CD4-positive, alpha-beta T cell (primary cell): Measurements from ENCODE around the gene TBC1D16. TPM values are rescaled to one million over a fixed set of nuclear protein-coding genes. Genes with fewer than 3 reads are reported as not detected.

Experiments
- ATAC-seq: fragments of 200-7000 bp; cut with Tn5 transposase; one replicate; pipeline ENCODE4 v1.10.0; 2022; ENCODE audit warnings: mild to moderate bottlenecking; ENCODE audit not compliant: poor library complexity
- CTCF ChIA-PET: fragments of 350-600 bp; sonication (Branson Sonifier 250); formaldehyde crosslinking; loops from one replicate; lab custom pipeline; 2021; ENCODE audit warnings: antibody characterized with exemption, inconsistent platforms; lab: Charles Lee
- POLR2A ChIA-PET: fragments of 350-600 bp; sonication (Branson Sonifier 250); formaldehyde crosslinking; loops from one replicate; lab custom pipeline; 2021; ENCODE audit warnings: antibody characterized with exemption, inconsistent platforms; lab: Charles Lee
- DNase-seq, 14 experiments: peaks; one replicate each; pipeline ENCODE4 v3.0.0-alpha.2; 2013 to 2020; ENCODE audit warnings: mixed read lengths in 2 of 14
- H3K27ac ChIP-seq, 2 donors: one replicate each; pipeline versions ENCODE4 v1.5.1 to v1.7.0; 2013; ENCODE audit warnings: low read length in 2 of 2, low read depth in 1 of 2, mild to moderate bottlenecking in 1 of 2
- H3K27me3 ChIP-seq, 2 experiments: 1 replicate in 1 of 2; 2 replicates in 1 of 2; pipeline versions ENCODE4 v1.6.1 to v1.7.0; 2013; ENCODE audit warnings: low read length in 2 of 2, control low read depth in 1 of 2, mild to moderate bottlenecking in 1 of 2, moderate library complexity in 1 of 2; ENCODE audit not compliant: insufficient read depth in 2 of 2, control insufficient read depth in 1 of 2
- H3K36me3 ChIP-seq: one replicate; pipeline ENCODE4 v1.6.1; 2013; ENCODE audit warnings: low read length, control low read depth; ENCODE audit not compliant: insufficient read depth
- H3K4me1 ChIP-seq: one replicate; pipeline ENCODE4 v1.6.1; 2013; ENCODE audit warnings: low read length, control low read depth; ENCODE audit not compliant: insufficient read depth
- H3K4me3 ChIP-seq: one replicate; pipeline ENCODE4 v1.5.1; 2013; ENCODE audit warnings: mild to moderate bottlenecking, low read length, moderate library complexity
- H3K9me3 ChIP-seq, 2 experiments: 1 replicate in 1 of 2; 2 replicates in 1 of 2; pipeline versions ENCODE4 v1.6.1 to v1.7.0; 2013; ENCODE audit warnings: low read length in 2 of 2, mild to moderate bottlenecking in 2 of 2, control low read depth in 1 of 2, moderate library complexity in 1 of 2; ENCODE audit not compliant: control insufficient read depth in 1 of 2, insufficient read depth in 1 of 2
- H3K27ac Mint-ChIP-seq: one replicate; pipeline ENCODE4 v1.8.0; 2020; ENCODE audit warnings: mixed read lengths
- H3K27me3 Mint-ChIP-seq: one replicate; pipeline ENCODE4 v1.8.0; 2021; ENCODE audit warnings: mixed read lengths
- H3K36me3 Mint-ChIP-seq: one replicate; pipeline ENCODE4 v1.8.0; 2021; ENCODE audit warnings: low read depth, mixed read lengths
- H3K4me1 Mint-ChIP-seq: one replicate; pipeline ENCODE4 v1.8.0; 2021; ENCODE audit warnings: low read depth, mixed read lengths
- H3K4me3 Mint-ChIP-seq: one replicate; pipeline ENCODE4 v1.8.0; 2020; ENCODE audit warnings: mild to moderate bottlenecking, mixed read lengths
- H3K9me3 Mint-ChIP-seq: one replicate; pipeline ENCODE4 v1.8.0; 2020; ENCODE audit warnings: mixed read lengths
- intact Hi-C, 2 experiments: fragments of 100-400 bp; cut with DNase I in 1 of 2; cut with micrococcal nuclease in 1 of 2; formaldehyde crosslinking; loops; one replicate each; pipeline versions ENCODE4 v1.15.1 to v1.9.0; 2023 to 2025; cut with DNase I, micrococcal nuclease
- total RNA-seq, 174 experiments: library from RNA in 2 of 174; stranded (reverse) in 2 of 174; gene quantifications; one replicate each; pipeline ENCODE4 v1.2.3 and lab custom pipeline; 2021 to 2026
- TF ChIP-seq, protein P1 (sequence below): fragments of 200-600 bp; IDR thresholded peaks from one replicate; pipeline ENCODE4 v1.8.0; 2022; ENCODE audit warnings: antibody characterized with exemption, mild to moderate bottlenecking

TBC1D16 gene
- total RNA-seq, 2 experiments from 2014 or later: 1.9 to 2.5 TPM

DNA sequence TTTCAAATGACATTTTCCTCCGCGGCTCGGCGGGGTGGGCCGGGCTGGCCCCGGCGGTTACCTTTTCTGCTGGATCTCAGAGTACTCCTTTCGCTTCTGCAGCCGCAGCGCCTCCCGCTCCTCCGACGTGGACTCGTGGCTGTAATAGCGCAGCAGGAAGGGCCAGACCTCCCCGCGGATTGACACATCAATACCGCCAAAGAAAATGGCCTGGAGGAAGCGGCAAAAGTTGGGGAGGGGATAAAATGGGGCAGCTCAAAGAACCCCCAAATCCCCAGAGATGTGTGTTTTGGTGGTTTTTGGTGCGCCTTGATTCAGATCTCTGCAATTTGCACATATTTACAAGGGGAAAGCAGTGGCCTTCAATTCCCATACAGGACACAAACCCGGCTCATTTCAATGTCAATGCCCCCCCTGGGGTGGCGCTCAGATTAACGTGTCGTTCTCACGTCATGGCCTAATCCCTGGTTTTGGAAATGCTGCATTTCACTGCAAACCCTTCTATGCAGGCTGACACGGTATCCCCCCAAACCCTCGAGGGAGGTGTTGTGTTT, 85.9 kb downstream of the TBC1D16 start:
- H3K36me3 ChIP-seq: no peaks in the 10 kb centered on the region
- H3K4me3 Mint-ChIP-seq: no peak overlapping the region
- no peaks in the 10 kb centered on the region for H3K9me3 Mint-ChIP-seq
- H3K4me3 ChIP-seq: no peak overlapping the region
- no peak overlapping the region for H3K27ac Mint-ChIP-seq
- no peaks in the 10 kb centered on the region for H3K4me1 ChIP-seq
- H3K36me3 Mint-ChIP-seq: no peaks in the 10 kb centered on the region
- H3K9me3 ChIP-seq: no peaks in the 10 kb centered on the region
- H3K27ac ChIP-seq: no peak overlapping the region
- intact Hi-C loops: no loop called here
- no peaks in the 10 kb centered on the region for H3K27me3 Mint-ChIP-seq
- no peaks in the 10 kb centered on the region for H3K4me1 Mint-ChIP-seq
- no peaks in the 10 kb centered on the region for H3K27me3 ChIP-seq
- ATAC-seq (no peak), DNase-seq (no peak)
- ChIA-PET CTCF (no interaction called here), POLR2A (no interaction called here)
- TF ChIP-seq, protein P1, sequence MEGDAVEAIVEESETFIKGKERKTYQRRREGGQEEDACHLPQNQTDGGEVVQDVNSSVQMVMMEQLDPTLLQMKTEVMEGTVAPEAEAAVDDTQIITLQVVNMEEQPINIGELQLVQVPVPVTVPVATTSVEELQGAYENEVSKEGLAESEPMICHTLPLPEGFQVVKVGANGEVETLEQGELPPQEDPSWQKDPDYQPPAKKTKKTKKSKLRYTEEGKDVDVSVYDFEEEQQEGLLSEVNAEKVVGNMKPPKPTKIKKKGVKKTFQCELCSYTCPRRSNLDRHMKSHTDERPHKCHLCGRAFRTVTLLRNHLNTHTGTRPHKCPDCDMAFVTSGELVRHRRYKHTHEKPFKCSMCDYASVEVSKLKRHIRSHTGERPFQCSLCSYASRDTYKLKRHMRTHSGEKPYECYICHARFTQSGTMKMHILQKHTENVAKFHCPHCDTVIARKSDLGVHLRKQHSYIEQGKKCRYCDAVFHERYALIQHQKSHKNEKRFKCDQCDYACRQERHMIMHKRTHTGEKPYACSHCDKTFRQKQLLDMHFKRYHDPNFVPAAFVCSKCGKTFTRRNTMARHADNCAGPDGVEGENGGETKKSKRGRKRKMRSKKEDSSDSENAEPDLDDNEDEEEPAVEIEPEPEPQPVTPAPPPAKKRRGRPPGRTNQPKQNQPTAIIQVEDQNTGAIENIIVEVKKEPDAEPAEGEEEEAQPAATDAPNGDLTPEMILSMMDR: no peak

DNA sequence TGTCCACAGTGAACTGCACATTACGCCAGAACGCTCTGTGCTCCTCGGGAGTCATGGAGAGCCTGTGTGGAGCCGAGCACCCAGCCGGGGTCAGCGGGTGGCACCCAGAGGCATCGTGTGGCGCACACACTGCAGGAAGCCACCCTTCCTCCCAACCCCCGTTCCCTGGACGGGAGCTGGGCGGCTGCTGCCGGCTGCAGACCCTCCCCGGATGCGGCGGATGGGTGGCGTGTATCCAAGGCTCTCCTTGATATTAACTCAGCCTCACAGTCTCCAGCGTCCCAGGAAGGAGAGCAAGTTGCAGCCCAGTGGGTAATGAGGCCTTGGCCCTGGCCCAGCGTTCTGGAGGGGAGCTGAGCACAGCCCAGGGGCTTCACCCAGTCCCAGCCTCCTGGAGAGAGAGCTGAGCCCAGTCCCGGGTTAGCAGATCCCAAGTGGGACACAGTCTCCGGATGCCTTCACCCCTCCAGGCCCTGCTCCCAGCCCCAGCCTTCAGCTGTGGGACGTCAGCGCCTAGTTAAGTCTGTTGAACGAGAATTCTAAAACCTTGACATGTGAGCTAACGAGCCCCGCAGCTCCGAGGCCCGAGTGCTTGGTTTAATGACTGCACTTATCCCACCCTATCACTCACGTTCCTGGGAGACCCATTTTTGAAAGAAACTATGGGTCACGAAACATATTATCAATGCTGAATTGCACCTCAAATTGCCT, 86.6 kb downstream of the TBC1D16 start:
- no peak overlapping the region for H3K27ac ChIP-seq
- ATAC-seq (no peak), DNase-seq (no peak)
- no peaks in the 10 kb centered on the region for H3K36me3 ChIP-seq
- no peaks in the 10 kb centered on the region for H3K9me3 Mint-ChIP-seq
- H3K36me3 Mint-ChIP-seq: no peaks in the 10 kb centered on the region
- intact Hi-C loops: no loop called here
- no peak overlapping the region for H3K4me3 ChIP-seq
- TF ChIP-seq, protein P1: no peak
- no peak overlapping the region for H3K4me3 Mint-ChIP-seq
- CTCF ChIA-PET: no interaction called here
- no peaks in the 10 kb centered on the region for H3K4me1 Mint-ChIP-seq
- POLR2A ChIA-PET: no interaction called here
- no peaks in the 10 kb centered on the region for H3K27me3 ChIP-seq
- no peak overlapping the region for H3K27ac Mint-ChIP-seq
- H3K9me3 ChIP-seq: no peaks in the 10 kb centered on the region
- H3K27me3 Mint-ChIP-seq: no peaks in the 10 kb centered on the region
- no peaks in the 10 kb centered on the region for H3K4me1 ChIP-seq

DNA sequence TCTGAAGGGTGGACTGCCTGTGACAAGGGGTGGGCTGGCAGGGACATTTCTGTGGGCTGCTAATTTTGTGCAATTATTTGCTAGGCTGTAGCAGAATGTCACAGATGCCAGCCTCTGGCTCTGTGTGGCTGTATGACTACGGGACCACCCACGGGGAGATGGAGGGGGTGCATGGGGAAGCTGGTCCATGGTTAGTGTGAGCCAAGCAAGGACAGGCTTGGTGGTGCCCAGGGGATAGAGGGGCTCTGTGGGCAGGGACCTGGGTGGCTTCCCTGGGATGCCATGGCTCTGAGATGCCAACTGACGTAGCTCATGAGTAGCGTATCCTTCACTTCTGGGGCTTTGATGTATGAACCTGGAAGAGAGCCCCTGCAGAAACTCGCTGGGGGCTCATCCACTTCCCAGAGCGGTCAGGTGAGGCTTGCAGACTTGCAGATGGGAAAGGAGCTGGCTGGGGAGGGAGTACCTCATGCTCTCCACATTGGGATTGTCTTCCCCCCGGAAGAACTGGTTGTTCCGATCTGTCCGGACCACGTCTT, 87.2 kb downstream of the TBC1D16 start:
- H3K4me1 ChIP-seq: no peaks in the 10 kb centered on the region
- ATAC-seq (no peak), DNase-seq (no peak)
- TF ChIP-seq, protein P1: no peak
- Mint-ChIP-seq H3K4me3 (no peak overlapping the region), H3K9me3 (no peaks in the 10 kb centered on the region), H3K27ac (no peak overlapping the region), H3K36me3 (no peaks in the 10 kb centered on the region), H3K27me3 (no peaks in the 10 kb centered on the region), H3K4me1 (no peaks in the 10 kb centered on the region)
- intact Hi-C loops: no loop called here
- H3K27ac ChIP-seq: no peak overlapping the region
- H3K9me3 ChIP-seq: no peaks in the 10 kb centered on the region
- H3K36me3 ChIP-seq: no peaks in the 10 kb centered on the region
- H3K27me3 ChIP-seq: no peaks in the 10 kb centered on the region
- ChIA-PET POLR2A (no interaction called here), CTCF (no interaction called here)
- no peak overlapping the region for H3K4me3 ChIP-seq
